WTC11 (cell line): Measurements from ENCODE around the gene BMP6. TPM values are rescaled to one million over a fixed set of nuclear protein-coding genes. Genes with fewer than 3 reads are reported as not detected.
A peak's percentile ranks its signal among the peaks of the same experiment; 100 is the strongest.

Experiments
- ATAC-seq: fragments of 200-7000 bp; cut with Tn5 transposase; 2 replicates; pipeline ENCODE4 v1.10.0; 2021; ENCODE audit warnings: mild to moderate bottlenecking, moderate library complexity
- CTCF ChIA-PET: fragments of 300-600 bp; sonication (Branson Sonifier 250); formaldehyde crosslinking; loops from one replicate; lab custom pipeline; 2021; ENCODE audit warnings: antibody characterized with exemption; lab: Charles Lee
- POLR2A ChIA-PET: fragments of 350-600 bp; sonication (Branson Sonifier 250); formaldehyde crosslinking; loops from one replicate; lab custom pipeline; 2021; ENCODE audit warnings: antibody characterized with exemption; lab: Charles Lee
- DNase-seq: peaks from one replicate; pipeline ENCODE4 v3.0.0; 2021; ENCODE audit warnings: low spot score
- H3K27ac Mint-ChIP-seq: 2 replicates; pipeline ENCODE4 v1.8.0; 2021; ENCODE audit warnings: mixed read lengths
- H3K27me3 Mint-ChIP-seq: 2 replicates; pipeline ENCODE4 v1.8.0; 2021; ENCODE audit warnings: low read depth, mild to moderate bottlenecking, moderate library complexity, mixed read lengths
- H3K36me3 Mint-ChIP-seq: 2 replicates; pipeline ENCODE4 v1.8.0; 2021; ENCODE audit warnings: mixed read lengths
- H3K4me1 Mint-ChIP-seq: 2 replicates; pipeline ENCODE4 v1.8.0; 2022; ENCODE audit warnings: mixed read lengths
- H3K4me3 Mint-ChIP-seq: 2 replicates; pipeline ENCODE4 v1.8.0; 2021; ENCODE audit warnings: mild to moderate bottlenecking, moderate library complexity, mixed read lengths
- H3K9me3 Mint-ChIP-seq: 2 replicates; pipeline ENCODE4 v1.8.0; 2021; ENCODE audit warnings: mixed read lengths
- ATF1 ChIP-seq: sonication (generic); formaldehyde crosslinking; IDR thresholded peaks from 2 replicates; pipeline ENCODE4 v1.8.1; 2023; ENCODE audit warnings: mild to moderate bottlenecking, moderate library complexity, missing genetic modification reagents
- CREM ChIP-seq: sonication (generic); formaldehyde crosslinking; IDR thresholded peaks from 2 replicates; pipeline ENCODE4 v1.8.1; 2022; ENCODE audit warnings: mild to moderate bottlenecking, missing genetic modification reagents, moderate library complexity
- FOXK1 ChIP-seq: sonication (generic); formaldehyde crosslinking; IDR thresholded peaks from 2 replicates; pipeline ENCODE4 v1.8.0; 2022; ENCODE audit warnings: mild to moderate bottlenecking, moderate library complexity, missing genetic modification reagents
- FOXP1 ChIP-seq: sonication (generic); formaldehyde crosslinking; IDR thresholded peaks from 2 replicates; pipeline ENCODE4 v1.8.0; 2022; ENCODE audit warnings: missing genetic modification reagents, mild to moderate bottlenecking, moderate library complexity, borderline replicate concordance
- GABPB1 ChIP-seq: sonication (generic); formaldehyde crosslinking; IDR thresholded peaks from 2 replicates; pipeline ENCODE4 v1.8.1; 2023; ENCODE audit warnings: mild to moderate bottlenecking, missing genetic modification reagents
- KAT7 ChIP-seq: sonication (generic); formaldehyde crosslinking; IDR thresholded peaks from 2 replicates; pipeline ENCODE4 v1.8.1; 2023; ENCODE audit warnings: missing genetic modification reagents, mild to moderate bottlenecking, borderline replicate concordance
- NFATC4 ChIP-seq: fragments of 250-450 bp; sonication (Bioruptor Pico); IDR thresholded peaks from 2 replicates; pipeline ENCODE4 v1.9.0; 2021; ENCODE audit warnings: mild to moderate bottlenecking
- RELA ChIP-seq: sonication (generic); formaldehyde crosslinking; IDR thresholded peaks from 2 replicates; pipeline ENCODE4 v1.8.1; 2022; ENCODE audit warnings: missing genetic modification reagents, mild to moderate bottlenecking, borderline replicate concordance
- ZBTB21 ChIP-seq: sonication (generic); formaldehyde crosslinking; IDR thresholded peaks from 2 replicates; pipeline ENCODE4 v1.8.1; 2023; ENCODE audit warnings: mild to moderate bottlenecking, missing genetic modification reagents, borderline replicate concordance
- ZNF317 ChIP-seq: sonication (generic); formaldehyde crosslinking; IDR thresholded peaks from 2 replicates; pipeline ENCODE4 v1.8.1; 2023; ENCODE audit warnings: low read depth, mild to moderate bottlenecking, moderate library complexity, missing genetic modification reagents, borderline replicate concordance
- ZNF532 ChIP-seq: fragments of 250-450 bp; sonication (Bioruptor Pico); IDR thresholded peaks from 2 replicates; pipeline ENCODE4 v1.9.0; 2021; ENCODE audit warnings: mild to moderate bottlenecking, borderline replicate concordance
- total RNA-seq: library from RNA; stranded (reverse); gene quantifications from 3 replicates; pipeline ENCODE4 v1.2.3, GENCODE V29; 2021
- TF ChIP-seq, protein P1 (sequence below): fragments of 250-450 bp; sonication (Bioruptor Pico); conservative IDR thresholded peaks from 2 replicates; pipeline ENCODE4 v1.9.0; 2021; ENCODE audit warnings: mild to moderate bottlenecking
- TF ChIP-seq, protein P2 (sequence below): sonication (generic); formaldehyde crosslinking; IDR thresholded peaks from 2 replicates; pipeline ENCODE4 v1.8.1; 2023; ENCODE audit warnings: mild to moderate bottlenecking, missing genetic modification reagents, borderline replicate concordance
- TF ChIP-seq, protein P3 (sequence below): sonication (generic); formaldehyde crosslinking; IDR thresholded peaks from 2 replicates; pipeline ENCODE4 v1.8.0; 2022; ENCODE audit warnings: missing genetic modification reagents
- TF ChIP-seq, protein P4 (sequence below): sonication (generic); formaldehyde crosslinking; IDR thresholded peaks from 2 replicates; pipeline ENCODE4 v1.8.1; 2022; ENCODE audit warnings: missing genetic modification reagents, borderline replicate concordance

BMP6 gene
- total RNA-seq, 1 experiment from 2014 or later, result 1.0 TPM

GRCh38 chr6:7912024-7912423 lies 186.1 kb downstream of the BMP6 start:
- Mint-ChIP-seq H3K4me1 (peaks cover 9% of the 10 kb centered on the region), H3K27me3 (no peaks in the 10 kb centered on the region; the same call in 1 of the 2 replicates), H3K36me3 (no peaks in the 10 kb centered on the region), H3K4me3 (no peak overlapping the region)
- POLR2A ChIA-PET, result no interaction called here
- CTCF ChIA-PET, result interaction anchor here (1.1 kb wide), 1 partner anchor 80 kb away, joined by 3 read pairs; no protein-coding TSS in a partner anchor
- DNase-seq (no peak), ATAC-seq (no peak)
- TF ChIP-seq RELA (CRISPR knock-in tag), result no peak
- TF ChIP-seq GABPB1 (CRISPR knock-in tag), result peak; percentile 95
- TF ChIP-seq CREM (CRISPR knock-in tag), result no peak
- TF ChIP-seq FOXK1 (CRISPR knock-in tag), result no peak
- TF ChIP-seq, all 79 proteins: peak for 1
- H3K9me3 Mint-ChIP-seq, result no peaks in the 10 kb centered on the region
- H3K27ac Mint-ChIP-seq, result no peak overlapping the region

- TF ChIP-seq NFATC4 (CRISPR knock-in tag) (no peak), ZNF532 (CRISPR knock-in tag) (no peak), KAT7 (CRISPR knock-in tag) (no peak), ZNF317 (CRISPR knock-in tag) (no peak), FOXP1 (CRISPR knock-in tag) (no peak), ZBTB21 (CRISPR knock-in tag) (no peak), ATF1 (CRISPR knock-in tag) (no peak)
- TF ChIP-seq, protein P1, sequence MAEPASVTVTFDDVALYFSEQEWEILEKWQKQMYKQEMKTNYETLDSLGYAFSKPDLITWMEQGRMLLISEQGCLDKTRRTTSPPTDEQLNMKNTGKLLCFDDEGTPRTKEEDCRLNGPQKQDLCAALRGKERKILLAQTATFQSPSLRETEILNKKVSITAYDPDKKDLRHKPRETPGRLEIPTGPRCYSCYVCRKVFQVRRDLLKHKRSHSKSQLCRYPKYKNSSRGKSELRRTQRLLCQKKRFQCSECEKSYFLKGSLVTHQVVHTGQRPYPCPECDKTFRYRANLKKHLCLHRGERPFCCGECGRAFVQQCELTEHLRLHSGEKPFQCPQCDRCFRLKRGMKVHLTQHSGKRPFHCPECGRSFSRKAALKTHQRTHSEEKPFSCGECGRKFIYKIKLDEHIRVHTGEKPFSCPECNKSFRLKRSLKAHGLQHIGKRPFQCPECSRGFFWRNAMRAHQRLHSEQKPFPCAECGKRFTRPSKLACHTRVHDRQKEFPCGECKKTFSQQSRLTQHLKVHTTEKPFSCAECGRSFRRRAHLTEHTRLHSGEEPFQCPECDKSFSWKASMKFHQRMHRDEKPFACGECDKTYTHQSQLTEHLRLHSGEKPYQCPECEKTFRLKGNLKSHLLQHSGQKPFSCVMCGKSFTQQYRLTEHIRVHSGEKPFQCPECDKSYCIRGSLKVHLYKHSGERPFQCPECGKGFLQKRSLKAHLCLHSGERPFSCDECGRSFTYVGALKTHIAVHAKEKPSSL (CRISPR knock-in tag), result no peak
- TF ChIP-seq, protein P2, sequence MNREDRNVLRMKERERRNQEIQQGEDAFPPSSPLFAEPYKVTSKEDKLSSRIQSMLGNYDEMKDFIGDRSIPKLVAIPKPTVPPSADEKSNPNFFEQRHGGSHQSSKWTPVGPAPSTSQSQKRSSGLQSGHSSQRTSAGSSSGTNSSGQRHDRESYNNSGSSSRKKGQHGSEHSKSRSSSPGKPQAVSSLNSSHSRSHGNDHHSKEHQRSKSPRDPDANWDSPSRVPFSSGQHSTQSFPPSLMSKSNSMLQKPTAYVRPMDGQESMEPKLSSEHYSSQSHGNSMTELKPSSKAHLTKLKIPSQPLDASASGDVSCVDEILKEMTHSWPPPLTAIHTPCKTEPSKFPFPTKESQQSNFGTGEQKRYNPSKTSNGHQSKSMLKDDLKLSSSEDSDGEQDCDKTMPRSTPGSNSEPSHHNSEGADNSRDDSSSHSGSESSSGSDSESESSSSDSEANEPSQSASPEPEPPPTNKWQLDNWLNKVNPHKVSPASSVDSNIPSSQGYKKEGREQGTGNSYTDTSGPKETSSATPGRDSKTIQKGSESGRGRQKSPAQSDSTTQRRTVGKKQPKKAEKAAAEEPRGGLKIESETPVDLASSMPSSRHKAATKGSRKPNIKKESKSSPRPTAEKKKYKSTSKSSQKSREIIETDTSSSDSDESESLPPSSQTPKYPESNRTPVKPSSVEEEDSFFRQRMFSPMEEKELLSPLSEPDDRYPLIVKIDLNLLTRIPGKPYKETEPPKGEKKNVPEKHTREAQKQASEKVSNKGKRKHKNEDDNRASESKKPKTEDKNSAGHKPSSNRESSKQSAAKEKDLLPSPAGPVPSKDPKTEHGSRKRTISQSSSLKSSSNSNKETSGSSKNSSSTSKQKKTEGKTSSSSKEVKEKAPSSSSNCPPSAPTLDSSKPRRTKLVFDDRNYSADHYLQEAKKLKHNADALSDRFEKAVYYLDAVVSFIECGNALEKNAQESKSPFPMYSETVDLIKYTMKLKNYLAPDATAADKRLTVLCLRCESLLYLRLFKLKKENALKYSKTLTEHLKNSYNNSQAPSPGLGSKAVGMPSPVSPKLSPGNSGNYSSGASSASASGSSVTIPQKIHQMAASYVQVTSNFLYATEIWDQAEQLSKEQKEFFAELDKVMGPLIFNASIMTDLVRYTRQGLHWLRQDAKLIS (CRISPR knock-in tag), result no peak
- TF ChIP-seq, protein P3, sequence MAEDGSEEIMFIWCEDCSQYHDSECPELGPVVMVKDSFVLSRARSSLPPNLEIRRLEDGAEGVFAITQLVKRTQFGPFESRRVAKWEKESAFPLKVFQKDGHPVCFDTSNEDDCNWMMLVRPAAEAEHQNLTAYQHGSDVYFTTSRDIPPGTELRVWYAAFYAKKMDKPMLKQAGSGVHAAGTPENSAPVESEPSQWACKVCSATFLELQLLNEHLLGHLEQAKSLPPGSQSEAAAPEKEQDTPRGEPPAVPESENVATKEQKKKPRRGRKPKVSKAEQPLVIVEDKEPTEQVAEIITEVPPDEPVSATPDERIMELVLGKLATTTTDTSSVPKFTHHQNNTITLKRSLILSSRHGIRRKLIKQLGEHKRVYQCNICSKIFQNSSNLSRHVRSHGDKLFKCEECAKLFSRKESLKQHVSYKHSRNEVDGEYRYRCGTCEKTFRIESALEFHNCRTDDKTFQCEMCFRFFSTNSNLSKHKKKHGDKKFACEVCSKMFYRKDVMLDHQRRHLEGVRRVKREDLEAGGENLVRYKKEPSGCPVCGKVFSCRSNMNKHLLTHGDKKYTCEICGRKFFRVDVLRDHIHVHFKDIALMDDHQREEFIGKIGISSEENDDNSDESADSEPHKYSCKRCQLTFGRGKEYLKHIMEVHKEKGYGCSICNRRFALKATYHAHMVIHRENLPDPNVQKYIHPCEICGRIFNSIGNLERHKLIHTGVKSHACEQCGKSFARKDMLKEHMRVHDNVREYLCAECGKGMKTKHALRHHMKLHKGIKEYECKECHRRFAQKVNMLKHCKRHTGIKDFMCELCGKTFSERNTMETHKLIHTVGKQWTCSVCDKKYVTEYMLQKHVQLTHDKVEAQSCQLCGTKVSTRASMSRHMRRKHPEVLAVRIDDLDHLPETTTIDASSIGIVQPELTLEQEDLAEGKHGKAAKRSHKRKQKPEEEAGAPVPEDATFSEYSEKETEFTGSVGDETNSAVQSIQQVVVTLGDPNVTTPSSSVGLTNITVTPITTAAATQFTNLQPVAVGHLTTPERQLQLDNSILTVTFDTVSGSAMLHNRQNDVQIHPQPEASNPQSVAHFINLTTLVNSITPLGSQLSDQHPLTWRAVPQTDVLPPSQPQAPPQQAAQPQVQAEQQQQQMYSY (CRISPR knock-in tag), result no peak
- TF ChIP-seq, protein P4, sequence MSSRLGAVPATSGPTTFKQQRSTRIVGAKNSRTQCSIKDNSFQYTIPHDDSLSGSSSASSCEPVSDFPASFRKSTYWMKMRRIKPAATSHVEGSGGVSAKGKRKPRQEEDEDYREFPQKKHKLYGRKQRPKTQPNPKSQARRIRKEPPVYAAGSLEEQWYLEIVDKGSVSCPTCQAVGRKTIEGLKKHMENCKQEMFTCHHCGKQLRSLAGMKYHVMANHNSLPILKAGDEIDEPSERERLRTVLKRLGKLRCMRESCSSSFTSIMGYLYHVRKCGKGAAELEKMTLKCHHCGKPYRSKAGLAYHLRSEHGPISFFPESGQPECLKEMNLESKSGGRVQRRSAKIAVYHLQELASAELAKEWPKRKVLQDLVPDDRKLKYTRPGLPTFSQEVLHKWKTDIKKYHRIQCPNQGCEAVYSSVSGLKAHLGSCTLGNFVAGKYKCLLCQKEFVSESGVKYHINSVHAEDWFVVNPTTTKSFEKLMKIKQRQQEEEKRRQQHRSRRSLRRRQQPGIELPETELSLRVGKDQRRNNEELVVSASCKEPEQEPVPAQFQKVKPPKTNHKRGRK (CRISPR knock-in tag), result no peak
- peaks cover 9% of the 10 kb centered on the region for H3K4me1 Mint-ChIP-seq
- DNase-seq (no peak), ATAC-seq (no peak)
- no peak overlapping the region for H3K4me3 Mint-ChIP-seq
- H3K27me3 Mint-ChIP-seq, result no peaks in the 10 kb centered on the region; the same call in 1 of the 2 replicates
- ChIA-PET CTCF (interaction anchor here (1.1 kb wide), 1 partner anchor 79 kb away, joined by 3 read pairs; no protein-coding TSS in a partner anchor), POLR2A (no interaction called here)
- no peak overlapping the region for H3K27ac Mint-ChIP-seq
- no peaks in the 10 kb centered on the region for H3K36me3 Mint-ChIP-seq
- H3K9me3 Mint-ChIP-seq, result no peaks in the 10 kb centered on the region
Measured at GRCh38 chr6:7912736-7913517, 187.0 kb downstream of the BMP6 start.
